ENCODE measurements around the gene SHC3. TPM values are rescaled to one million over a fixed set of nuclear protein-coding genes. Genes with fewer than 3 reads are reported as not detected.

The SHC3 gene
- polyA plus RNA-seq, 4 donors, result 1.2 to 3.3 (median 2.6) TPM

GRCh38 chr9:89032173-89032572 lies 146.4 kb downstream of the SHC3 start:
- DNase-seq (ENCODE audit: low read depth in 4 of 4, low spot score in 3 of 4), result no peak

GRCh38 chr9:89029788-89030187 lies 148.8 kb downstream of the SHC3 start:
- DNase-seq (ENCODE audit: low read depth in 4 of 4, low spot score in 3 of 4), result no peak

GRCh38 chr9:89026876-89027275 lies 151.7 kb downstream of the SHC3 start:
- no peak for DNase-seq (ENCODE audit: low read depth in 4 of 4, low spot score in 3 of 4)

DNA sequence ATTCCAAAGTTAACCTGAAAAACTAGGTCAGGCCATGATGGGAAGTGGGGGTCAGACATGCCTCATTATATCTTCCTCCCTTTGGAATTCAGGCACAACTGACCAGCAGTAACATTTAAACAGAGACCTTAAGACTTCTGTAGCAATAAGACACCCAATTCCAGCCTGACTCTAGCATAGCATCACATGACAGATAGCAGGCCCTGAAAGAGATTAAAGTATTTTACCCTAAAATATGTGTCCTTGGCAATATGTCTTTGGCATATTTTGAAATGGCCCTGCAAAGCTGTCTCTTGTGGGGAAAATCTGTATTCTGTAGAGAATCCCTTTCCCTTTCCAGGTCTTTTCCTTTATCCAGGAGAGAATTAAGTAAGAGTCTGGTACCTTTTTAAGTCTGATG lies 153.1 kb downstream of the SHC3 start:
- no peak for DNase-seq (ENCODE audit: low read depth in 4 of 4, low spot score in 3 of 4)

GRCh38 chr9:89024727-89025126 lies 153.9 kb downstream of the SHC3 start:
- no peak for DNase-seq (ENCODE audit: low read depth in 4 of 4, low spot score in 3 of 4)

DNA sequence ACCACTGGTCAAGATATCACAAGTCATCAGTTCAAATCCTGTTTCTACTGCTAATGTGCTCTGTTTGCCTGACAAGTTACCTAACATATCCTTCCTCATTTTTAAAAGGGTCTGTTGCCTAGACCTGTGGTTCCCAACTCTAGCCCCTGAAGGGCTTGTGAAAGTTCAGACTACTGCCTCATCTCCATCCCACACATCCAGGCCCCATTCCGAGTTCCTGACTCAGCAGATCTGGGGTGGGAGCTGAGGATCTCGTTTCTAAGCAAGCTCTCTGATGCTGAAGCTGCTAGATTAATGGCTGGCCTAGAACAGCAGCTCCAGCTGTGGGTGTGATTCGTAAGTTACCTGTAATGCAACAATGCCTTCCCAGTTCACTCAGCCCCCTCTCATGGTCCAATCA lies 154.9 kb downstream of the SHC3 start:
- DNase-seq (ENCODE audit: low read depth in 4 of 4, low spot score in 3 of 4), result no peak

GRCh38 chr9:89022902-89023301 lies 155.7 kb downstream of the SHC3 start:
- DNase-seq (ENCODE audit: low read depth in 4 of 4, low spot score in 3 of 4), result no peak

GRCh38 chr9:89022001-89022759 lies 156.4 kb downstream of the SHC3 start:
- peak in 1 of 4 donors; percentile 34 for DNase-seq (ENCODE audit: low read depth in 4 of 4, low spot score in 3 of 4)

DNA sequence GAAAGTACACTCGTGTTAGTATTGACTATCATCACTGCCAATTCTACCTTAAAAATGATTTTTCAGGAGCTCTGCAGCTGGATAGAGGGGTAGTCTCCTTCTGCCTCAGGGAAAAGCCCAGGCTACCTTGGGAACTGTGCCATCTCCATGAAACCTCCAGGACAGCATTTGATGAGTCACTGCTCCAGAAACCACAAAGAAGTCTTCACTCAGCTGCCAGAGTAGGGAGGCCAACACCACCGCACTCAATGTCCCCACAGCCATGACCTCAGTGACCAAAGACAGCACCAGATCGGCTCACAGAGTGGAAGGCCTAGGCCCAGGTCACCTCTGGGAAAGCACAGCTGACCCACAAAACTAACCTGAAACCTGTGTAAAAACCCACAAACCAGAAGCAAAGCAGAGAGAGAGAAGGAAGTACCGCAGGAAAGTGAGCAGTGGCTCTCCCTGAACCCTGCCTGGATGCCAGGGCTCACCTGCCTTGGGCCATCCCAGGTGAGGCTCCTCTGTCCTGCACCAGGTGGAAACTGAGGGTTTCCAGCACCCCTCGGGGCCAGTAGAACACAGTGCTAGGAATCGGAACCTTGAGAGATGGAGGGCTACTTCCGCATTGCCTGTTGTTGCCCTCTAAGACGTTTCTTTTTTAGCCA lies 157.3 kb downstream of the SHC3 start:
- no peak for DNase-seq (ENCODE audit: low read depth in 4 of 4, low spot score in 3 of 4)

DNA sequence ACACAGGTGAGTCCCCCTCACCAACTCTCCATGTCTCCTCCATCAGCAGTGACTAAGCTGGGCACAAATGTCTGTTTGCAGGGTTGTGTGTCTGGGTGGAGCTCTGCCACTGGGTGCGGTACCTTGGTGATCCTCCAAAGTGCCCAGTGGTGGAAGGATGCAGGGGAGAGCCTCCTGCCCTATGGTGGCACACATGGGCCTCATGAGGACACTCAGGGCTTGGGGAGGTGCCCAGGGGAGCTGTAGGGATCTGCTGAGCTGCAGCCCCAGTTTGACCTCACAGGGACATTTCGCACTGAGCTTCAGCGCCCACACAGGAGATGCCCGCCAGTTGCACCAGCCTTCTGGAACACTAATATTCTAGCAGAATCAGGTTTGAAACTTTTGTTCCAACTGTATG lies 157.9 kb downstream of the SHC3 start:
- DNase-seq (ENCODE audit: low read depth in 4 of 4, low spot score in 3 of 4), result no peak

DNA sequence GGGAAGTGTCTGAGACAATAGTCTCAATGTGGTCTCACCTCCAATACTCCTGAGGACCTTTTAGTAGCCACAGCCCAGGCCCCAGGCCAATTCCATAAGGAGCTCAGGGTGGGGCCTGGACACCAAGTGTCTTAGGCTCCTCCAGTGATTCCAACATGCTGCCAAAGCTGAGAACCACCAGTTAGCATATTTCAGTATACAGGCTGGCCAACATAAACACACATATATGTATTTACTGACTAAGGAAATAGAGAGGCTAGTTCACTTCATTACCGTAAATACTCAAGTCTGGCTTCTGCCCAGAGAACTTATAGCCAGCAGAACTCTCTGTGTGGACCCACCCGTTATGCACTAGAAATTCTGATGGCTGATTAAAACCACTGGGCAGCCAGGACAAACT lies 163.3 kb downstream of the SHC3 start:
- DNase-seq (ENCODE audit: low read depth in 4 of 4, low spot score in 3 of 4), result no peak

DNA sequence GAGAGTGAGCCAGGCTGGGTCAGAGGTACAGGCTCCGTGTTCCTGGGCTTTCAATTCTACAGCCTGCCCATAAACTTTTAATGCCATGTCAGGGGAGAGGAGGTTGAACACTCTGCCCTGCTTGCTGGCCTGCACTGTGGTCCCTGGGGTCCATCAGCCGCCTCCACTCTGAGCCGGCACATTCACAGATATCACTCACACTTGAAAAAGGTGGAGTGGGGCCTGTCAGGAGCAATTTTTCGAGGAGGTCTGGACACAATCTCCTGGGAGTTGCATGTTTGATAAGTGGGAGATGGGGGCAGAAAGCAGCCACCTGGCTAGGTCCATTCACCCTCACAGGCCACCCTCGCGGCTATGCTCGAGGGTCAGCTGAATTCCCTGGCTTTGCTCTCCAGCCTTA lies 164.5 kb downstream of the SHC3 start:
- DNase-seq (ENCODE audit: low read depth in 4 of 4, low spot score in 3 of 4), result no peak

GRCh38 chr9:89013660-89014059 lies 165.0 kb downstream of the SHC3 start:
- DNase-seq (ENCODE audit: low read depth in 4 of 4, low spot score in 3 of 4), result no peak

- no peak for DNase-seq (ENCODE audit: low read depth in 4 of 4, low spot score in 3 of 4)
Observed at GRCh38 chr9:89012294-89013042, 166.2 kb downstream of the SHC3 start.

GRCh38 chr9:89011683-89012082 lies 166.9 kb downstream of the SHC3 start:
- no peak for DNase-seq (ENCODE audit: low read depth in 4 of 4, low spot score in 3 of 4)

DNA sequence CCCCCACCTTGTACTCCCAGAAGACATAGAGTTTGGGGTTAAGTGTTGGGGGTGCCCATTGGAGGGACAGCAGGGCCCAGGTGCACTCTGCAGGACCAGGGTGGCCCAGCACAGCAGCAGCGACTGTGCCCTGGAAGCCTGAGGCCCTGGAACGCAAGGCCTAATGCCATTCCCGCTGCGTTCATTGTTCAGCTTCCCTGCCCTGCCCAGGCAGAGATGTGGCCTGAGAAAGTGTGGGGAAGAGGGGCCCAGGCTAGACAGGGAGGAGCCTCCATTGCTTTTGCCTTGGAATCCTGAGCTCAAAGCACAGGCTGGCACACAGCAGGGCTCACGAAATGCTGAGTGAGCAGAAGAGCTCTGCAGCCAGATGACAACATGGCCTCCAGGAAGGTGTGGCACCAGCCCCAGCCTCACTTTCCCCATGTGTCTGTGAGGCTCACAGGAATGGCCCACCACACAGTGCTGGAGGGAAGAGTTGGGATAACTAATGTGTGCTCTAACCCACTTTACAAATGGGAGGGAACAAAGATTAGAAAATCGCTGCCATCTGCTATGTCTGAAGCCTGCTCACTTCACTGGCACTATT lies 168.0 kb downstream of the SHC3 start:
- no peak for DNase-seq (ENCODE audit: low read depth in 4 of 4, low spot score in 3 of 4)

- no peak for DNase-seq (ENCODE audit: low read depth in 4 of 4, low spot score in 3 of 4)
Observed at GRCh38 chr9:89010056-89010455, 168.6 kb downstream of the SHC3 start.

- no peak for DNase-seq (ENCODE audit: low read depth in 4 of 4, low spot score in 3 of 4)
Observed at GRCh38 chr9:89009546-89009840, 169.1 kb downstream of the SHC3 start.

GRCh38 chr9:89008744-89009545 lies 169.7 kb downstream of the SHC3 start:
- DNase-seq (ENCODE audit: low read depth in 4 of 4, low spot score in 3 of 4), result no peak

DNA sequence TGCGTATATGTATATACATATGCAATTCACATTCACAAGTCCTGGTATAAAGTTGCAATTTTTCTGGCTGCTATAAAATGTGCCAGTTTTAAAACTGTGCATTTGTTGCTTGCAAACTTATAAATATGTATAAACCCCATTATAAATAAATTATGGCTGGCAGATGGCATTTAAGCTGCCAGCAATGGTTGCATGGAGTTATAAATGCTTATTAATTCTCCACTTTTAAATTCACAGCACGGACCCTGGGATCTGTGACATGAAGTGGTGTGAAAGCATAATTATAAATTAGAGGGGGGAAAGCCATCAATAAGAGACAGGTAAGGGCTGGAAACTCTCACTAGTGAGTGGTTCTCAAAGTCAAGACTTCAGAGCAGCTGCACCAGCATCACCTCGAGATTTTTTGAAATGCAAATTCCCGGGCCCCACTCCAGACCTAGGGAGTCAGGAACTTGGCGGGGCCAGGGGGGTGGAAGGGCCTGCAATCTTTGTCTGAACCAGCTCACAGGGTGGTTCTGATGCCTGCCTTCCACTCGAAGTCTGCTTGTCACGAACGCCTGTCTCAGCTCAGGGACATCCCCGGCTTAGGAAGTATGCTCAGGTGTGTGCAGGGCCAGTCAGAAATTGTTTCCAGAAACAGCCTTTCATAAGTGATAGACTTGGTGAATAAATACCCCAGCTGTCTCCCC lies 170.4 kb downstream of the SHC3 start:
- no peak for DNase-seq (ENCODE audit: low read depth in 4 of 4, low spot score in 3 of 4)

All from left renal pelvis (tissue), 4 donors.